ENCODE measurements around the gene APLN.

DNA sequence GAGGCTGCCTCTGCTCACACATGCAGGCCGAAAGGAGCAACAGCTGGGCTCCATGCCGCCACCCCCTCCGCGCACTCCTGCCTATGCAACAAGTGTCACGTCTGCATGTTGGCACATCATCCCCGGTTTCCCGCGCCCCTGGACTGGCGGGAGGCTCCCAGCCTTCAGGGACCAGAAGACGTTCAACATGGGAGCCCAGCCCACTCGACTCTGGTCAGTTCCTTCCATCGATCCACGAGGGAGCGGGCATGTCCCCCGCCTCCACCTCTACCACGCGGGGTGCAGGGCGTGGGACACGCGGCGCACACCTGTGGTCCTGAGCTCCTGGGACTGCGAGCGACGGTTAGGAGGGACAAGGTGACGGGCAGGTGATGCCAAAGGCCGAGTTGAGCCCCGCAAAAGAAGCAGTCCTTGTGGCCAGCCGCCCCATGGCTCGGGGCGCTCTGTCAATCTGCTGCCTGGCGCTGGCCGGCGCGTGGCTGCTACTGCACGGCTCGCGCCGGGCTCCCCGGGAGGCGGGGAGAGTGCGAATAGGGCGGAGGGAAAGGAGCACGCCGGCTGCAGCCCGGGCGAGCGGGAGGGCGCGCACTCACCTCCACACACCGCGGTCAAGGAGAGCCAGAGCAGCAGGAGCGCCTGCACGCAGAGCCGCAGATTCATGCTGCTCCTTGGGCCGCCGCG is 645 bp downstream of the APLN start:
- no peak for TF ChIP-seq POLR2A (IDR thresholded peaks at IDR 0.05)
- TF ChIP-seq, protein P1, sequence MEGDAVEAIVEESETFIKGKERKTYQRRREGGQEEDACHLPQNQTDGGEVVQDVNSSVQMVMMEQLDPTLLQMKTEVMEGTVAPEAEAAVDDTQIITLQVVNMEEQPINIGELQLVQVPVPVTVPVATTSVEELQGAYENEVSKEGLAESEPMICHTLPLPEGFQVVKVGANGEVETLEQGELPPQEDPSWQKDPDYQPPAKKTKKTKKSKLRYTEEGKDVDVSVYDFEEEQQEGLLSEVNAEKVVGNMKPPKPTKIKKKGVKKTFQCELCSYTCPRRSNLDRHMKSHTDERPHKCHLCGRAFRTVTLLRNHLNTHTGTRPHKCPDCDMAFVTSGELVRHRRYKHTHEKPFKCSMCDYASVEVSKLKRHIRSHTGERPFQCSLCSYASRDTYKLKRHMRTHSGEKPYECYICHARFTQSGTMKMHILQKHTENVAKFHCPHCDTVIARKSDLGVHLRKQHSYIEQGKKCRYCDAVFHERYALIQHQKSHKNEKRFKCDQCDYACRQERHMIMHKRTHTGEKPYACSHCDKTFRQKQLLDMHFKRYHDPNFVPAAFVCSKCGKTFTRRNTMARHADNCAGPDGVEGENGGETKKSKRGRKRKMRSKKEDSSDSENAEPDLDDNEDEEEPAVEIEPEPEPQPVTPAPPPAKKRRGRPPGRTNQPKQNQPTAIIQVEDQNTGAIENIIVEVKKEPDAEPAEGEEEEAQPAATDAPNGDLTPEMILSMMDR (IDR thresholded peaks at IDR 0.05), result no peak
- no peak for TF ChIP-seq POLR2AphosphoS5 (IDR thresholded peaks at IDR 0.05)
